D721Med (cell line): ENCODE results near the gene RRAS2.
"Not testable (repeated sequence)": the region's sequence is repeated elsewhere in the genome, so short reads cannot be mapped to it uniquely, and the experiment has no call there.

ENCODE experiments used
- DNase-seq: peaks from one replicate; pipeline ENCODE4 v3.0.0; 2011; ENCODE audit warnings: low spot score; ENCODE audit not compliant: insufficient read length
- FAIRE-seq: peaks from 2 replicates; lab custom pipeline; 2011; peaks lifted over from hg19 to GRCh38; lab: Jason Lieb, UNC
- TF ChIP-seq, protein P1 (sequence below): IDR thresholded peaks from 2 replicates; pipeline ENCODE4 v1.5.1; 2012; ENCODE audit warnings: mild to moderate bottlenecking, control low read depth; ENCODE audit not compliant: insufficient read depth; ENCODE audit errors: missing control alignments

The RRAS2 gene

DNA sequence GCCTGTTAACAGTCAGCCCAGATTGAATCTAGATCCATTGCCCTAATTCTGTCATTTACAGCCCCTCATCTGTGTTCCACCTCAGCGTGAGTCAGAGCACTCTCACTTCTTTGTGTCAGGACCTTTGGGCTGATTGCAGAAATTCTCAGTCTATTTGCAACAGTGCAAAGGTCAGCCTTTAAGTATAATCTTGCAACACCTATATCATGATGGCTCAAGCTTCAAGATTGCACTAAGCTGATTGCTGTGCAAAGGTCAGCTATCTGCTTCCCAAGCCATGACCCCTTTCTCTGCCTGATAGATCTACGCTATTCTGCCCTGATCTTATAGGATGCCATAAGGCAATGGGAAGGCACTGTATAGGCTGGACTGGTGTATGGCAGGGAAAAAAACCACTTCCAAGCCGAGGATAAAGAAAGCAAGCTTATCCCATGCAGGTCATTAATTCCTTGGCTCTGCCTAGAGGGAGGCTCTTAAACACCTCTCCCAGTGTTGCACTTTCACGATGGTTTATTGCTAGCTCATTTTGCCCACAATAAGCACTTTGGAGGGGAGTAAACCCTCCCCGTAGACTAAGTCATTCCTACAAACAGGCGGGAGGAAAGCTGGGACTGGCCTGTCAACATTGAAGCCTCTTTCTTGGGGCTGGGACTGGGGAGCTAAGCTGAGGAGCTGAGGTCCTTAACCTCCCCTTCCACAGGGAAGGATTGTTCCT is 100.6 kb downstream of the RRAS2 start:
- TF ChIP-seq, protein P1, sequence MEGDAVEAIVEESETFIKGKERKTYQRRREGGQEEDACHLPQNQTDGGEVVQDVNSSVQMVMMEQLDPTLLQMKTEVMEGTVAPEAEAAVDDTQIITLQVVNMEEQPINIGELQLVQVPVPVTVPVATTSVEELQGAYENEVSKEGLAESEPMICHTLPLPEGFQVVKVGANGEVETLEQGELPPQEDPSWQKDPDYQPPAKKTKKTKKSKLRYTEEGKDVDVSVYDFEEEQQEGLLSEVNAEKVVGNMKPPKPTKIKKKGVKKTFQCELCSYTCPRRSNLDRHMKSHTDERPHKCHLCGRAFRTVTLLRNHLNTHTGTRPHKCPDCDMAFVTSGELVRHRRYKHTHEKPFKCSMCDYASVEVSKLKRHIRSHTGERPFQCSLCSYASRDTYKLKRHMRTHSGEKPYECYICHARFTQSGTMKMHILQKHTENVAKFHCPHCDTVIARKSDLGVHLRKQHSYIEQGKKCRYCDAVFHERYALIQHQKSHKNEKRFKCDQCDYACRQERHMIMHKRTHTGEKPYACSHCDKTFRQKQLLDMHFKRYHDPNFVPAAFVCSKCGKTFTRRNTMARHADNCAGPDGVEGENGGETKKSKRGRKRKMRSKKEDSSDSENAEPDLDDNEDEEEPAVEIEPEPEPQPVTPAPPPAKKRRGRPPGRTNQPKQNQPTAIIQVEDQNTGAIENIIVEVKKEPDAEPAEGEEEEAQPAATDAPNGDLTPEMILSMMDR = no peak
- FAIRE-seq (no peak), DNase-seq (no peak)

DNA sequence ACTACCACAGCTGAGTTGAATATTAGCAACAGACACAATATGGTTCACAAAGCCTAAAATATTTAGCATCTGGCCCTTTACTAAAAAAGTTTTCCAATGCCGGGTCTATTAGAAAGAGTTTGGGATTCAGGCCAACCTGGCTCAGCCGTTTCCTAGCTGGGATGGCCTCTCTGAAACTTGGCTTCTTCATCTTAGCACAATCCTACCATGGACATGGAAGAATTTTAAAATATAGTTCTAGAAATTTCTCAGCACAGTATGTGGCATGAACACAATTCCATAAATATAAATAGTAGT is 103.8 kb downstream of the RRAS2 start:
- FAIRE-seq = no peak
- TF ChIP-seq, protein P1 = no peak
- DNase-seq = no peak

DNA sequence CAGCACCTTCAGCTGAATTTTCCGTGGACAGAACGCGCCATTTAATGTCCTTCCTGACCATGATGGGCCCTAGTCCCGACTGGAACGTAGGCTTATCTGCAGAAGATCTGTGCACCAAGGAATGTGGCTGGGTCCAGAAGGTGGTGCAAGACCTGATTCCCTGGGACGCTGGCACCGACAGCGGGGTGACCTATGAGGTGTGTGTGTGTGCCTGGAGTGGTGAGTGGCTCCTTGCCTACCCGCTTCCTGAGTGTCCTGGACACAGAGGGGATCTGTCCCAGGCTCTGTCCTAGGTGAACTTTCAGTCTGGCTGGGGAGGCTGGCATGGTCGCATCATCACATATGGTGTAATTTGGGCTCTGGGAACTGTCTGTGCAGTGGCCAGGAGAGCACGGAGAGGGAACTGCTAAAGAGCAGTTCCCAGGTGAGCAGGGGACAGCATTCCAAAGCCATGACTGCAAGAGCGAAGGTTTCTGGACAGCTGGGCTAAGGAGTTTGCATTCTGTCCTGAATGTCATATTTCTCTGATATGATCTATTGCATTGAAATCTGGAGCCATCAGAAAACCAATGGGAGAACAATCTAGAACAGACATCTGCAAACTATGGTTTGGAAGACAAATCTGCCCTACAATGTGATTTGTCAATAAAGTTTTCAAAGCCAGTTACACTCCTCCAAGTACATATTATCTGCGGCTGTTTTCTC is 104.3 kb downstream of the RRAS2 start:
- FAIRE-seq (no peak), DNase-seq (no peak)
- TF ChIP-seq, protein P1 = no peak

DNA sequence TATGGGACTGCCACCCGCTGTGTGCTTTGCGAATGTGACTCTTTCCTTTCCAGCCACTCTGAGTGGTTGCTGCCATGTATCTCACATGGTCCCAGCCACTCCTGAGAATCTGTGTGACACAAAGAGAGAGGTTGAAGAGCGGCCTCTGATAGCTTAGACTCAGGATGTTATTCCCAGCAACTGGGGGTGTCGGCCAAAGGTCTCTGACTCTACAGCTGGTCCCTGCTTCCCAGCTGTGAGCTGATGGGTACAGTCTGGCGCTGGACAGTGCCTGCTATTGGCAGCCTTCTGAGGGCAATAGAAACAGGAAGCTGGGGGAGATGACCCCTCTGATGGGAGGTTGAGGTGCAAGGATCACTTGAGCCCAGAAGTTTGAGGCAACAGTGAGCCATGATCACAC is 105.1 kb downstream of the RRAS2 start:
- no peak for DNase-seq
- no peak for FAIRE-seq
- TF ChIP-seq, protein P1 = no peak

DNA sequence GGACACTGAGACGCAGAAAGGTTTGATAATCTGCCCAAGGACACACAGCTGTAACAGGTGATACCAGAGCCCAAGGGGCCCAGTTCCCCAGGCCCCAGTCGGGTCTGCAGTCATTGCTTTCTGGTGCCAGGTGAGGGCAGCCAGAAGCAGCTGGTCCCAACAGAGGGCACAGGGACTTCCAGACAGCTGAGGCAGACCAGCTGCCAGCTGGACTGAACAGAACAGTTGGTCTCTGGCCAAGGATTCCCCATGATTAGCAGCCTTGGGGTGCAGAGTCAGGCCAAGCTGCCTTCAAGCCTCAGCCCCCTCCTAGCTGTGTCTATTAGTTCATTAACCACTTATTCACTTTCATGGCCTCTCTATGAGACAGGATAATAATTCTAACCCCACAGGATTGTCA is 105.6 kb downstream of the RRAS2 start:
- TF ChIP-seq, protein P1 = no peak
- DNase-seq (no peak), FAIRE-seq (no peak)

DNA sequence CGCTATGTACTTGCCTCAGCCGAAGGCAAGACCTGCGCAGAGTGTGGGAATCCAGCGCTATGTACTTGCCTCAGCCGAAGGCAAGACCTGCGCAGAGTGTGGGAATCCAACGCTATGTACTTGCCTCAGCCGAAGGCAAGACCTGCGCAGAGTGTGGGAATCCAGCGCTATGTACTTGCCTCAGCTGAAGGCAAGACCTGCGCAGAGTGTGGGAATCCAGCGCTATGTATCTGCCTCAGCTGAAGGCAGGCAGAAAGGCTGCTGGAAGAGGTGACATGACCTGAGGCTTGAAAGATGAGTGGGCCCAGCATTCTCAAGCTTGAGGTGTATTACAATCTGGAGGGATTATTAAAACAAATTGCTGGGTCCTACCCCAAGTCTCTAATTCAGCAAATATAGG is 106.5 kb downstream of the RRAS2 start:
- not testable (repeated sequence) for FAIRE-seq, DNase-seq

DNA sequence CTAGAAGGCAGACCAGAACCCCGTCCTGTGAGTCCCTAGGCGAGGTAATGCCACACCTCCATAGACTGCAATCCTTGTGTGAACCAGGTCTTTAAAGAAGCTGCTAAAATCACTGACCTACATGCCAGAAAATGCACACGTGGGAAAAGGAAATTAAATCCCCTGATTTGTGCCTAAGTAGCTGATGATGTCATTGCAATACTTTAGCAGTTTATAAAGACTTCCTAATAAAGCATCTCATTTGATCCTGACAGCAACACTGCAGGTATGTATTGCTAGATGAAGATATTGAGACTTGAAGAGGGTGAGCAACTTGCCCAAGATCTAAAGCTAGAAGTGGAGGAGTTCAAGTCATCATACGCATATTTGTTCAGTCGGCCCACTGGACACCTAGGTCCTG is 107.2 kb downstream of the RRAS2 start:
- no peak for FAIRE-seq
- TF ChIP-seq, protein P1 = no peak
- DNase-seq = no peak
